GM19328 (cell line): ENCODE data around the gene RAPGEF2.
"Not testable (repeated sequence)": the region's sequence is repeated elsewhere in the genome, so short reads cannot be mapped to it uniquely, and the experiment has no call there.

Experiments
- ATAC-seq: cut with Tn5 transposase; IDR thresholded peaks from one replicate; pipeline ENCODE4 v1.9.1; 2021; ENCODE audit warnings: mild to moderate bottlenecking, moderate library complexity; ENCODE audit not compliant: unreplicated experiment

RAPGEF2 gene

DNA sequence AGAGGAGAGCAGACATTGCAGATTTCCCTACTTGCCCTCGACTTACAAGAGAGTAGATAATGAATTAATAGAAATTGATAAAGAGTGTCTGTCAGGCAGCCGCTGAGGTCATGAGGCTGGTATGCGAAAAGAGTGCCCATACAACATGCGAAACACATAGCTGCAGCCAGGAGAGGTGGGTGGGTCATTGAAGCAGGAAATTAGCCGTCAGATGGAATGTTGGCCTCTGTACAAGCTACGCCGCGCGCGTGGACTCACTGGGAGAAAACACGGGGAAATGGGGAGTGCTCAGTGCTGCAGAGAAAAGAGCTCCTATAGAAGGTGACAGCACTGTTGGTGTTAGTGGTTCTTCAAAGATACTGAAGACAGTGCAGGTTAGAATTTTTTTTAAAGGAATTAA is 125.1 kb downstream of the RAPGEF2 start:
- no peak for ATAC-seq

GRCh38 chr4:159229164-159229563 is 126.3 kb downstream of the RAPGEF2 start:
- no peak for ATAC-seq

DNA sequence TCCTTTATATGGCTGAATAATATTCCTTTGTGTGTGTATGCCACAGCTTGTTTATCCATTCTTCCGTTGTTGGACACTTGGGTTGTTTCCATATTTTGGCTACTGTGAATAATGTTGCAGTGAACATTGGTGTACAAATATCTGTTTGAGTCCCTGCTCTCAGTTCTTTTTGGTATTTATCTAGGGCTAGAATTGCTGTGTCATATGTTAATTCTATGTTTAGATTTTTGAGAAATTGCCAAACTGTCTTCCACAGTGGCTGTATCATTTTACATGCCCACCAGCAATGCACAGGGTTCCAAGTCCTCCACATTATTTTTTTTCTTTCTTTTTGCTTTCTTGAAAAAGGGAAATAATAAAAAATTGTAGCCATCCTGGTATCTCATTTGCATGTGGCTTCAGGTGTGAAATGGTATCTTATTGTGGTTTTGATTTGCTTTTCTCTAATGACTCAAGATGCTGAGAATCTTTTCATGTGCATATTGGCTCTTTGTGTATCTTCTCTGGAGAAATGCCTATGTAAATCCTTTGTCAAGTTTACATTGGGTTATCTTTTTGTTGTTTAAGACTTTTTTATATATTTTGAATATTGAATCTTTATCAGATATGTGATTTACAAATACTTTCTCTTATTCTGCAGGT is 129.7 kb downstream of the RAPGEF2 start:
- ATAC-seq, result no peak

DNA sequence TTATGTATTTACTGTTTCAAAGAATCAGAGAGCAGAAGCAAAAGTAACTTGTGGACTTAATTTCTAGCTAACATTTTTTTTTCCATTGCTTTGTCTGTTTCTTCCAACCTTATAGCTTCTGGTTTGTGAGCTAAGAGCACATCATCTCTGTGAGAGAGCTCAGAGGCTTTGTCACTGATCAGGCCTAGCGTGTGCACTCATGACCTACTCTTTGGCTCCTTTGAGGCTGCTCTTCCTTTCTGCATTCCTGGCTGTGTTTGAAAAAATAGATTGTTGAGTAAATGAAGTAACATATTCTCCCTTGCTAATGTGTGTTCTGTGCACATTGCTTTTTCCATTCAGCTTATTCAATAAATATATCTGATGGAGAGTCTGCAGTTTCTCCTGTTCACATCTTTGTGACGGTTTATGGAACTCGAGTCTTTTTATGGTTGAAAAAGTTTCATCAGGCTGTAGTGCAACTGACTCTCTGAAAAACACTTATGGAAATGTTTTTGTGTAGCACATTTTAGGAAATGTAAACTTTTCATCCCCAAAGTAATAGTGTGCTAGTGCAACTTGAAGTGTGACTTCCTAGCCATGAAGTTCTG is 133.0 kb downstream of the RAPGEF2 start:
- ATAC-seq, result no peak

GRCh38 chr4:159237975-159238374 is 135.1 kb downstream of the RAPGEF2 start:
- no peak for ATAC-seq

GRCh38 chr4:159238631-159239030 is 135.8 kb downstream of the RAPGEF2 start:
- ATAC-seq, result no peak

- no peak for ATAC-seq
Observed at GRCh38 chr4:159239629-159240028, 136.8 kb downstream of the RAPGEF2 start.

DNA sequence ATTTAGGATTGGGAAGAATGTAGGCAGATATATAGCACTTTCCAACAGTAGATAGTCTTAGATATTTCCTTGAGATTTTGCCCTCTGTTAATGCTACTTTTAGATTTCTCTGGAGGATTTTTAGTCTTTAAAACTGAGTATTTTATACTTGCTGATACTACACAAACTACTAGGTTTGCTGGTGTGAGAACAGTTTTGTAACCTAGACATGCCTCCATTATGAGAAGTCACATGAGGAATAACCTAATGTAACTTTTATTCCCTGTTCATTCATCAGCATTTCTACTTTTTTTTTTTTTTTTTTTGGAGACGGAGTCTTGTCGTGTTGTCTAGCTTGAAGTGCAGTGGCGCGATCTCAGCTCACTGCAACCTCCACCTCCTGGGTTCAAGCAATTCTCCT is 137.2 kb downstream of the RAPGEF2 start:
- no peak for ATAC-seq

DNA sequence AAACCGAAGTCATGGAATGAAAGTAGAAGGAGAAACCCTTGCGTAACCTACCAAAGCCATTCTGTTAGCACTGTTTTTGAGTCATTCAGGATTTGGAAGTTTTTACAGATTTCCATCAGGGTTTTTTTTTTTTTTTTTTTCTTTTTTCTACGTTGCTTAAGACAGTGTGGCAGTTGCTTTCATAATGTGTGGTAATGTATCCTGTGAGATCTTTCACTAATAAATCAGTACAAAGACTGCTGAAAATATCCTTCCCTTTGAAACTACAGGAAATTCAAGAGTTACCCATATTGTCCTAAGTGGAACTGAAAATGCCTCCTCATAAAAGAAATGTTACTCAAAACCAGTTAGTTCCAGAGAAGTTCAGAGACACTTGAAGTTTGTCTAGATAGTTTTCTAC is 137.8 kb downstream of the RAPGEF2 start:
- ATAC-seq, result no peak

GRCh38 chr4:159242427-159242826 is 139.5 kb downstream of the RAPGEF2 start:
- ATAC-seq, result no peak

GRCh38 chr4:159248384-159249178 is 145.7 kb downstream of the RAPGEF2 start:
- no peak for ATAC-seq

DNA sequence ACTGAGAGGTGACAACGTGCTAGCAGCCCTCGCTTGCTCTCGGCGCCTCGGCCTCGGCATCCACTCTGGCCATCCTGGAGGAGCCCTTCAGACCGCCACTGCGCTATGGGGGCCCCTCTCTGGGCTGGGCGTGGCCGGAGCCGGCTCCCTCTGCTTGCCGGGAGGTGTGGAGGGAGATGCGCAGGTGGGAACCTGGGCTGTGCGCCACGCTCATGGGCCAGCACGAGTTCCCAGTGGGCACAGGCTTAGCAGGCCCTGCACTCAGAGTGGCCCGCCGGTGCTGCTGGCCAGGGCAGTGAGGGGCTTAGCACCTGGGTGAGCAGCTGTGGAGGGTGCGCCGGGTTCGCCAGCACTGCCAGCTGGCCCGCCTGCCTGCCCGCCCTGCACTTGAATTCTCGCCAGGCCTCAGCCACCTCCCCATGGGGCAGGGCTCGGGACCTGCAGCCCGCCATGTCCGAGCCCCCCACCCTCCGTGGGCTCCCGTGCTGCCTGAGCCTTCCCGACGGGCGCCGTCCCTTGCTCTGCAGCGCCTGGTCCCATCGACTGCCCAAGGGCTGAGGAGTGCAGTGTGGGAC is 148.0 kb downstream of the RAPGEF2 start:
- no peak for ATAC-seq

DNA sequence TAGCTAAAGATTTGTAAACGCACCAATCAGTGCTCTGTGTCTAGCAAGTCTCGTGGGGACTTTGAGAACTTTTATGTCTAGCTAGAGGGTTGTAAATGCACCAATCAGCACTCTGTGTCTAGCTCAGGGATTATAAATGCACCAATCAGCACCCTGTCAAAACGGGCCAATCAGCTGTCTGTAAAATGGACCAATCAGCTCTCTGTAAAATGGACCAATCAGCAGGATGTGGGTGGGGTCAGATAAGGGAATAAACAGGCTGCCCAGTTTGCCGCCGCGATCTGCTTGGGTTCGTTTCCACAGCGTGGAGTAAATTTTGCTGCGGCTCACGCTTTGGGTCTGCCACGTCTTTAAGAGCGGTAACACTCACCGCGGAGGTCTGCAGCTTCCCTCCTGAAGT is 148.7 kb downstream of the RAPGEF2 start:
- not testable (repeated sequence) for ATAC-seq

DNA sequence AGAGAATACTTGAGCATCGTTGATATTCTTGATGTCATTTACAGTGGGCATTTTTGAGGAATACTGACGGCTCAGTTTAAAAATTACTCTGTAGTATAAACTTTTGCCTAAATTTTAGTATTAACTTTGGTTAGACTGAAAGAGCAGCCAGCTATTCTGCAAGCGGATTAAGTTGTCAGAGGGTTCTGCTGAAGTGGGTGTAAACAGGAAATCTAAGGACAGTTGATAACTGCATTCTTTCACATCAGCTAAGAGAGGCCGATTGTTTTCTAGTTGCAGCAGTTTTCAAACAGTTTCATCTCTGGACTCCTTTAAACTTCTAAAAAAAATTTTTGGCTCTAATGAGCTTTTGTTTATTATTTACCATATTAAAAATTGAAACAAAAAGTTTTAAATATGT is 149.6 kb downstream of the RAPGEF2 start:
- ATAC-seq, result no peak

DNA sequence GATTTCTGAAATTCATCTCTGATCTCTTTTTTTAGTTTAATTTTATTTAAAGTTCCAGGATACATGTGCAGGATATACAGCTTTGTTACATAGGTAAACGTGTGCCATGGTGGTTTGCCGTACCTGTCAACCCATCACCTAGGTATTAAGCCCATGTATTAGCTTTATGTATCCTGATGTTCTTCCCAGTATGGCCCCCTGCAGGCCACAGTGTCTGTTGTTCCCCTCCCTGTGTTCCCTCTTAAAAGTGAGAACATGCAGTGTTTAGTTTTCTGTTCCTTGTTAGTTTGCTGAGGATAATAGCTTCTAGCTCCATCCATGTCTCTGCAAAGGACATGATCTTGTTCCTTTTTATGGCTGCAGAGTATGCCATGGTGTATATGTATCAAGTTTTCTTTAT is 153.2 kb downstream of the RAPGEF2 start:
- ATAC-seq, result no peak

- no peak for ATAC-seq
Observed at GRCh38 chr4:159258889-159259560, 156.1 kb downstream of the RAPGEF2 start.

DNA sequence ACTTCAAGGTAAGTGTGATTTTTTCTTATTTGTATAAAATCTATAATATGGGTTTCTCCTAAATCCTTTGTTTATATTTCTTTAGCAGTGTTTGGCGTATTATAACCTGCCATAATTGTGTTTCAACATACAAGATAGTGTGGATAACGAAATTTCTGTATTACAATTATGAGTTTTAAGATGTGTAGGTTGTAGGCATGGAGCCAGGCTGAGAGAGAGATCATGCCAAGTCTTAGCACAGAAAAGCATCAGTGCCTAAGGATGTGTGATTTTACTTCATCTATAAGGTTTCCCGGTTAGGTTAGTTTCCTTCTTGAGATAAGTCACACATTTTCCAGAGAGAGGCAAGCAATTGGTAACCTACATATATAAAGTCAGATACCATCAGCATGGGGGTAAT is 161.2 kb downstream of the RAPGEF2 start:
- no peak for ATAC-seq

DNA sequence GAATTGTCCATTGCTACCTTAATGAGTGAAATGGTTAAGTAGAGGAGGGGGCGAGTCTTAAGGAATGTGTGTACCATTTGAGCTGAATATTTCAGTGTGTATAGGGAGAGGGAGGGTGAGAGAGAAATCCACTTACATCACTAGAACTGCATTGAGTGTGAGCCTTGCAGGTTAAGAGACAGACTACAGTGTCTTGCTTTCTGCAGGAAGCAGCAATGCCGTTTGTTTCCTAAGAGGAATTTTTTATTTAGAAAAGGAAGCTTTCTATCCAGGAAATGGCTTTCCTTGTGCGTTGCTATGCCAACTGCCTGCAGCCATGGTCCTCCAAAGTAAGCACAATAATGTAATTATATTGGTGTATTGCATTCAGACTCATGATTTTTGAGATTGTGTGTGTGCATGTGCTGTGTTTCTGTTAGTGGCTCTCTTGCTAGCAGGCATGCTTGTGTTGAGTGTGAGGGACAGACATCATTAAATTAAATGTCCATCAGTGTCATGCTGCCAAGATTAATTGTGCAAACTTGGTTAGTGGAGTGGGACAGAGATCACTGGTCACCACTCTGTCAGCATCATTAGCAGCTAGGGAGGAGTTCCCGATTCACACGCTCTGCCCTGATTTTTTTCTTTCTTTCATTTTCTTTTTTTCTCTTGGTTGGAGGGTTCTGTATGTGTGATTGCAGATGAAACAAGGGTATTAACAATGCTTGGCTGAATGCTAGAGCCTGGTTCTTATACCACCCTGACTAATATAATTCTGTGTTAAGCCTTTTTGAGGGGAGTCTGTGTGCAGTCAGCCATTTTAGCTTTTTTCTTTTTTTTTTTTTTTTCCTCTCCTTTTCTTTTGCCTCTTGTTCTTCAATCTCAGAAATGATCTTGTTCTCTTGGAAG is 164.3 kb downstream of the RAPGEF2 start:
- peak; percentile 45 for ATAC-seq

DNA sequence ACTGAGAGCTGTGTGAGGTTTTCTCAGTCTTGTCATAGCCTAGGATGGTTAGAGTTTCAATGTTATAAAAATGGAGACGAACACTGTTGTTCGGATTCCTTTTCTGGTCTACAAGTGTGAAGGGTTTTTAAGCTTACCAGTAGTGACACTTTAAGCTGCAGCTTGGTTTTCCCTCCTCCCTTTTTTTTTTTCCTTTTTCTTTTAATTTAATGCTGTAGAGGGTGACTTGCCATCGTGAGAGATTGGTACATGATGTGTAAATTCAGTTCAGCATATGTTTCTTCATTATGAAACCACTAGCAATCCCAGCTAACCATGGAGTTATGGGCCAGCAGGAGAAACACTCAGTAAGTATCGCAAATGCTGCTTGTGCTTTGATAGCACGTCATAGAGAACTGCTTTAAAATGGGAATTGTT is 165.0 kb downstream of the RAPGEF2 start:
- no peak for ATAC-seq

DNA sequence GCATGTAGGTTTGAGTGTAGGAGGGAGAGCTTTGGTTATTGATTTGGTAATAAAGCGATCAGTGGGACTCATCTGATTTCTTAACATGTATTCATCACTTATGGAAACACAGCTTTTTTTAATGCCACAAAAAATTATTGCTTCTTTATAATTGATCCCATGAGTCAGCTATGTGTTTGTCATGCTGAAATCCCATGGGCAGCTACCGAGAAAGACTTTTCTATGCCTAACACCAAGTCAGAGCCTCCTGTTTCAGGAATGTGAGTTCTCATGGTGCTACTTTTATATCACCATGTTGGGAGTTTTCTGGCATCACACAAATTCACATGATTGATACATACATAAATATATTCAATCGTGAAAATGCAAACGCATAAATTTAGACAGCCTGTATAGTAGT is 165.7 kb downstream of the RAPGEF2 start:
- ATAC-seq, result no peak
